ENCODE data around the gene LAMA2. TPM values are rescaled to one million over a fixed set of nuclear protein-coding genes. Genes with fewer than 3 reads are reported as not detected.

The LAMA2 gene
- total RNA-seq, 1 donor from 2014 or later, result 107 TPM

GRCh38 chr6:129364037-129364436 lies 481.1 kb downstream of the LAMA2 start:
- no peak for DNase-seq (ENCODE audit: low spot score)

GRCh38 chr6:129364767-129365166 lies 481.8 kb downstream of the LAMA2 start:
- DNase-seq (ENCODE audit: low spot score), result no peak

GRCh38 chr6:129368076-129368475 lies 485.1 kb downstream of the LAMA2 start:
- DNase-seq (ENCODE audit: low spot score), result no peak

GRCh38 chr6:129368970-129369369 lies 486.0 kb downstream of the LAMA2 start:
- no peak for DNase-seq (ENCODE audit: low spot score)

GRCh38 chr6:129369737-129370136 lies 486.8 kb downstream of the LAMA2 start:
- no peak for DNase-seq (ENCODE audit: low spot score)

GRCh38 chr6:129370268-129370916 lies 487.5 kb downstream of the LAMA2 start:
- peak; percentile 52 for DNase-seq (ENCODE audit: low spot score)

GRCh38 chr6:129381885-129382284 lies 498.9 kb downstream of the LAMA2 start:
- no peak for DNase-seq (ENCODE audit: low spot score)

GRCh38 chr6:129382916-129383315 lies 500.0 kb downstream of the LAMA2 start:
- DNase-seq (ENCODE audit: low spot score), result no peak

- no peak for DNase-seq (ENCODE audit: low spot score)
Observed at GRCh38 chr6:129385117-129385516, 502.2 kb downstream of the LAMA2 start.

- DNase-seq (ENCODE audit: low spot score), result no peak
Observed at GRCh38 chr6:129390900-129391299, 508.0 kb downstream of the LAMA2 start.

GRCh38 chr6:129393654-129394053 lies 510.7 kb downstream of the LAMA2 start:
- DNase-seq (ENCODE audit: low spot score), result no peak

- DNase-seq (ENCODE audit: low spot score), result no peak
Observed at GRCh38 chr6:129398764-129399163, 515.8 kb downstream of the LAMA2 start.

- DNase-seq (ENCODE audit: low spot score), result no peak
Observed at GRCh38 chr6:129402244-129402643, 519.3 kb downstream of the LAMA2 start.

GRCh38 chr6:129411092-129411491 lies 528.2 kb downstream of the LAMA2 start:
- no peak for DNase-seq (ENCODE audit: low spot score)

- no peak for DNase-seq (ENCODE audit: low spot score)
Observed at GRCh38 chr6:129416337-129416990, 533.5 kb downstream of the LAMA2 start.

GRCh38 chr6:129417416-129418086 lies 534.6 kb downstream of the LAMA2 start:
- DNase-seq (ENCODE audit: low spot score), result no peak

GRCh38 chr6:129419324-129419723 lies 536.4 kb downstream of the LAMA2 start:
- DNase-seq (ENCODE audit: low spot score), result no peak

GRCh38 chr6:129426343-129426742 lies 543.4 kb downstream of the LAMA2 start:
- no peak for DNase-seq (ENCODE audit: low spot score)

GRCh38 chr6:129429956-129430355 lies 547.0 kb downstream of the LAMA2 start:
- no peak for DNase-seq (ENCODE audit: low spot score)

- DNase-seq (ENCODE audit: low spot score), result no peak
Observed at GRCh38 chr6:129432738-129433137, 549.8 kb downstream of the LAMA2 start.

- no peak for DNase-seq (ENCODE audit: low spot score)
Observed at GRCh38 chr6:129434091-129434490, 551.2 kb downstream of the LAMA2 start.

GRCh38 chr6:129440691-129441090 lies 557.8 kb downstream of the LAMA2 start:
- no peak for DNase-seq (ENCODE audit: low spot score)

GRCh38 chr6:129444683-129445082 lies 561.7 kb downstream of the LAMA2 start:
- DNase-seq (ENCODE audit: low spot score), result no peak

All from umbilical cord (tissue), 2 donors.